Endodermal cell (in vitro differentiated cells): Measurements from ENCODE around the gene MED19. TPM values are rescaled to one million over a fixed set of nuclear protein-coding genes. Genes with fewer than 3 reads are reported as not detected.

Experiments used
- DNase-seq: peaks from one replicate; pipeline ENCODE4 v3.0.0-alpha.2; 2017
- H3K27ac ChIP-seq: 2 replicates; pipeline ENCODE4 v1.5.1; 2013; ENCODE audit warnings: mild to moderate bottlenecking, low read depth, low read length, moderate library complexity
- H3K27me3 ChIP-seq: 2 replicates; pipeline ENCODE4 v1.6.1; 2013; ENCODE audit warnings: mild to moderate bottlenecking, low read length, moderate library complexity; ENCODE audit not compliant: insufficient read depth, control insufficient read depth, poor library complexity, severe bottlenecking
- H3K36me3 ChIP-seq: 2 replicates; pipeline ENCODE4 v1.7.0; 2013; ENCODE audit warnings: mild to moderate bottlenecking, low read length, moderate library complexity; ENCODE audit not compliant: control insufficient read depth, insufficient read depth
- H3K4me1 ChIP-seq: one replicate; pipeline ENCODE4 v1.7.0; 2013; ENCODE audit warnings: low read length; ENCODE audit not compliant: control insufficient read depth, insufficient read depth
- H3K4me3 ChIP-seq: 2 replicates; pipeline ENCODE4 v1.5.1; 2013; ENCODE audit warnings: mild to moderate bottlenecking, low read length, moderate library complexity
- H3K9ac ChIP-seq: 2 replicates; pipeline ENCODE4 v1.6.1; 2013; ENCODE audit warnings: mild to moderate bottlenecking, low read length, moderate library complexity; ENCODE audit not compliant: poor library complexity, severe bottlenecking; ENCODE audit errors: extremely low read depth
- H3K9me3 ChIP-seq: 2 replicates; pipeline ENCODE4 v1.6.1; 2013; ENCODE audit warnings: mild to moderate bottlenecking, low read length, moderate library complexity; ENCODE audit not compliant: control insufficient read depth
- H3K27ac Mint-ChIP-seq: 2 replicates; pipeline ENCODE4 v1.8.0; 2020; ENCODE audit warnings: mixed read lengths
- H3K27me3 Mint-ChIP-seq: 2 replicates; pipeline ENCODE4 v1.8.0; 2021; ENCODE audit warnings: mild to moderate bottlenecking, mixed read lengths; ENCODE audit not compliant: insufficient read depth
- H3K36me3 Mint-ChIP-seq: 2 replicates; pipeline ENCODE4 v1.8.0; 2020; ENCODE audit warnings: low read depth, mixed read lengths
- H3K4me1 Mint-ChIP-seq: 2 replicates; pipeline ENCODE4 v1.8.0; 2020; ENCODE audit warnings: mixed read lengths
- H3K4me3 Mint-ChIP-seq: 2 replicates; pipeline ENCODE4 v1.8.0; 2020; ENCODE audit warnings: mild to moderate bottlenecking, moderate library complexity, mixed read lengths
- H3K9me3 Mint-ChIP-seq: 2 replicates; pipeline ENCODE4 v1.8.0; 2020; ENCODE audit warnings: mild to moderate bottlenecking, mixed read lengths
- WGBS, 2 experiments: methylation state at CpG; one replicate each; pipeline versions ENCODE4 v1.1.5 to v1.1.7; 2013; ENCODE audit warnings: missing lambda C conversion rate in 2 of 2, mixed read lengths in 1 of 2; ENCODE audit not compliant: insufficient coverage in 1 of 2, insufficient read length in 1 of 2; 5-methylcytosine and 5-hydroxymethylcytosine counted together
- total RNA-seq, 2 donors: library from RNA; stranded (reverse); fragmentation: NEBNext Ultra II Directional in 1 of 2; extraction: Animal tissue kit (Norgen Biotek cat#: 25700) in 1 of 2; gene quantifications; 2 replicates in 1 of 2; 3 replicates in 1 of 2; pipeline ENCODE4 v1.2.1, GENCODE V29; 2021
- TF ChIP-seq, protein P1 (sequence below): fragments of 200-600 bp; sonication (generic); conservative IDR thresholded peaks from 2 replicates; pipeline ENCODE4 v1.5.0; 2021; ENCODE audit warnings: antibody characterized with exemption, mild to moderate bottlenecking

MED19 gene
- total RNA-seq, 2 donors from 2014 or later, result 18.5 TPM

- H3K27me3 Mint-ChIP-seq, result no peaks in the 10 kb centered on the region
- 82 to 96% methylated on average over 3 to 6 of the region's 6 CpGs for WGBS, 2 experiments
- peaks cover 68% of the 10 kb centered on the region for H3K36me3 ChIP-seq
- no peak overlapping the region for H3K4me3 Mint-ChIP-seq
- H3K9me3 ChIP-seq, result no peaks in the 10 kb centered on the region
- H3K27ac ChIP-seq, result no peak overlapping the region
- peaks cover 4% of the 10 kb centered on the region for H3K4me1 Mint-ChIP-seq
- peaks cover 50% of the 10 kb centered on the region for H3K36me3 Mint-ChIP-seq
- H3K9ac ChIP-seq, result no peak overlapping the region
- TF ChIP-seq, protein P1, sequence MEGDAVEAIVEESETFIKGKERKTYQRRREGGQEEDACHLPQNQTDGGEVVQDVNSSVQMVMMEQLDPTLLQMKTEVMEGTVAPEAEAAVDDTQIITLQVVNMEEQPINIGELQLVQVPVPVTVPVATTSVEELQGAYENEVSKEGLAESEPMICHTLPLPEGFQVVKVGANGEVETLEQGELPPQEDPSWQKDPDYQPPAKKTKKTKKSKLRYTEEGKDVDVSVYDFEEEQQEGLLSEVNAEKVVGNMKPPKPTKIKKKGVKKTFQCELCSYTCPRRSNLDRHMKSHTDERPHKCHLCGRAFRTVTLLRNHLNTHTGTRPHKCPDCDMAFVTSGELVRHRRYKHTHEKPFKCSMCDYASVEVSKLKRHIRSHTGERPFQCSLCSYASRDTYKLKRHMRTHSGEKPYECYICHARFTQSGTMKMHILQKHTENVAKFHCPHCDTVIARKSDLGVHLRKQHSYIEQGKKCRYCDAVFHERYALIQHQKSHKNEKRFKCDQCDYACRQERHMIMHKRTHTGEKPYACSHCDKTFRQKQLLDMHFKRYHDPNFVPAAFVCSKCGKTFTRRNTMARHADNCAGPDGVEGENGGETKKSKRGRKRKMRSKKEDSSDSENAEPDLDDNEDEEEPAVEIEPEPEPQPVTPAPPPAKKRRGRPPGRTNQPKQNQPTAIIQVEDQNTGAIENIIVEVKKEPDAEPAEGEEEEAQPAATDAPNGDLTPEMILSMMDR, result no peak
- DNase-seq, result no peak
- H3K4me3 ChIP-seq, result no peak overlapping the region
- H3K9me3 Mint-ChIP-seq, result no peaks in the 10 kb centered on the region
- no peaks in the 10 kb centered on the region for H3K27me3 ChIP-seq
- no peak overlapping the region for H3K27ac Mint-ChIP-seq
- H3K4me1 ChIP-seq, result no peaks in the 10 kb centered on the region
Measured at GRCh38 chr11:57704932-57705331, 7.1 kb downstream of the MED19 start.

GRCh38 chr11:57703341-57703740 is 8.7 kb downstream of the MED19 start:
- no peak overlapping the region for H3K9ac ChIP-seq
- no peak overlapping the region for H3K4me3 Mint-ChIP-seq

DNA sequence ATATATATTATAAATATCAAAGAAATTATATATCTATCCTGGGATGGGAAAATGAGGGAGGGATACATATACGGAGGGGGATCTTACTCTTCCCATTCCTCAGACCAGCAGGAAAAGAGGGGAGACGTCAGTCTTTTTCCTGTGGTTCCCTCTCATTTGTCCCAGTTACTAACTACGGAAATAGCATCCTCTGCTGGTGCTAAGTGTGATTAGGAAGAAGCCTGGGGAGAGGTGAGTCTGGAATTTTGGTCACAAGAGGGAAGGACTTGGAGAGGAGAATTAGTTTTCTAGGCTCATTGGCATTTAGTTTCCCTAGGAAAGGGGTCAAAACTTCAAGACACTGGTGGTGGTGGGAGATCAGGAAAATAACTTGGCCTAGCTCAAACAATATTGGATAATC is 11.6 kb downstream of the MED19 start:
- TF ChIP-seq, protein P1, result peak; percentile 55
- Histone ChIP-seq H3K4me1 (no peaks in the 10 kb centered on the region), H3K4me3 (no peak overlapping the region), H3K9ac (no peak overlapping the region), H3K27ac (no peak overlapping the region), H3K36me3 (peaks cover 78% of the 10 kb centered on the region), H3K9me3 (no peaks in the 10 kb centered on the region), H3K27me3 (no peaks in the 10 kb centered on the region)
- Mint-ChIP-seq H3K4me1 (peaks cover 4% of the 10 kb centered on the region), H3K9me3 (no peaks in the 10 kb centered on the region), H3K27ac (peak overlapping the region; percentile 8), H3K4me3 (no peak overlapping the region), H3K27me3 (no peaks in the 10 kb centered on the region), H3K36me3 (peaks cover 74% of the 10 kb centered on the region)
- DNase-seq, result no peak
- 80 to 83% methylated on average over 1 to 3 of the region's 3 CpGs for WGBS, 2 experiments

More at GRCh38 chr11:57703341-57703740, 8.7 kb downstream of the MED19 start:
- no peaks in the 10 kb centered on the region for H3K27me3 ChIP-seq
- H3K4me3 ChIP-seq, result no peak overlapping the region
- Mint-ChIP-seq H3K27me3 (no peaks in the 10 kb centered on the region), H3K4me1 (peaks cover 4% of the 10 kb centered on the region), H3K27ac (no peak overlapping the region), H3K9me3 (no peaks in the 10 kb centered on the region), H3K36me3 (peaks cover 63% of the 10 kb centered on the region)
- TF ChIP-seq, protein P1, result no peak
- H3K27ac ChIP-seq, result no peak overlapping the region
- H3K36me3 ChIP-seq, result peaks cover 77% of the 10 kb centered on the region
- no peak for DNase-seq
- H3K4me1 ChIP-seq, result no peaks in the 10 kb centered on the region
- 92 to 95% methylated on average over 4 of the region's 4 CpGs for WGBS, 2 experiments
- no peaks in the 10 kb centered on the region for H3K9me3 ChIP-seq
